GM10266 (cell line): ENCODE results near the gene USP34.

ENCODE experiments used
- DNase-seq: peaks from one replicate; pipeline ENCODE4 v3.0.0; 2012; ENCODE audit errors: extremely low spot score
- CTCF ChIP-seq: IDR thresholded peaks from 2 replicates; pipeline ENCODE4 v1.5.1; 2012; ENCODE audit warnings: mild to moderate bottlenecking, low read depth; ENCODE audit not compliant: control insufficient read depth, insufficient read depth; ENCODE audit errors: missing control alignments

USP34 gene

DNA sequence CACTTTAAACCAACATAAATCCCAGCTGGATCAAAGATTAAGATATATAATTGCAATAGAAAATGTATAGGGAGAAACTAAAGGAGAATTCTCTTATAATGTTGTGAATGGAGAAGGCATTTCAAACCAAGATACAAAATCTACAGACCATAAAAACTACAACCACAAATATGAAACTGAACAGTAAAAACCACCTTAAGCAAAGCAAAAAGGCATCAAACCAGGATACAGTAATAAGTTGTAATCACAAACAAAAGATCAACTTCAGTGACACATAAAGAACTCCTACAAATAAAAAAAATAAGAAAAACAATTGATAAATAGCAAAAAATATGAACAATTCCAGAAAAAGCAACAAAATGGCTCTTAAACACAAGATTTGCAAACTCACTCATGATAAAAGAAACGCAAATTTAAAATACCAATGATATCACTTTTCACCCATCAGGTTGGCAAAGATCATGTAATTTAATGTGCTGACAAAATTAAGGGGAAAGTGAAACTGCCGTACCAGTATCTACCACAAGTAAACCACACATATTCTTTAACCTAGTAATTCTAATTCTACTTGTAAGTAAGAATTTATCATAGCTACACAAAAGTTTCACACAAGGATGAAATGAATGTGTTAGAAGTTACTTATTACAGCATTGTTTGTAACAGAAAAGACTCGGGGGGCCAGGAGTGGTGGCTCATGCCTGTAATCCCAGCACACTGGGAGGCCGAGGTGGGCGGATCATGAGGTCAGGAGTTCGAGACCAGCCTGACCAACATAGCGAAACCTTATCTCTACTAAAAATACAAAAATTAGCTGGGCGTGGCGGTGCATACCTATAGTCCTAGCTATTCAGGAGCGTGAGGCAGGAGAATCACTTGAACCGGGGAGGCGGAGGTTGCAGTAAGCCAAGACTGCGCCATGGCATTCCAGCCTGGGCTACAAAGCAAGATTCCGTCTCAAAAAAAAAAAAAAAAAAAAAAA is 101.9 kb downstream of the USP34 start:
- TF ChIP-seq CTCF: no peak
- peak; percentile 8 for DNase-seq

GRCh38 chr2:61367177-61367576 is 103.7 kb downstream of the USP34 start:
- no peak for TF ChIP-seq CTCF
- no peak for DNase-seq

- DNase-seq: no peak
- TF ChIP-seq CTCF: no peak
These were observed 107.3 kb downstream of the USP34 start for GRCh38 chr2:61363580-61363979.

DNA sequence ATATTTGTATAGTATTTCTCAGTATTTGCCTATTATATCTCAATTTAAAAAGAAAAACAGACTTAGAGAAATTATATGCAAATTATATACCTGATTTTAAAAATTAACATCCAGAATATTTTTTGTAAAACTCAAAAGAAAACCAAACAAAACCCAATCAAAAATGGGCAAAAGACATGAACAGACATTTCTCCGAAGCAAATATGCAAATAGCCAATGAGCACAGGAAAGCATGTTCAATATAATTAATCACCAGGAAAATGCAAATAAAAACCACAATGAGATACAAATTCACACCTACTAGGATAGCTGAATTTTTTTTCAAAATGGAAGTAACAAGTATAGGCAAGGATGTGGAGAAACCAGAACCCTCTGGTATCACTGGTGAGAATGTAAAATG is 108.0 kb downstream of the USP34 start:
- no peak for DNase-seq
- TF ChIP-seq CTCF: no peak

GRCh38 chr2:61361068-61361467 is 109.8 kb downstream of the USP34 start:
- TF ChIP-seq CTCF: no peak

GRCh38 chr2:61359058-61359457 is 111.8 kb downstream of the USP34 start:
- no peak for DNase-seq
- TF ChIP-seq CTCF: no peak

More at GRCh38 chr2:61361068-61361467, 109.8 kb downstream of the USP34 start:
- no peak for DNase-seq

- DNase-seq: no peak
- TF ChIP-seq CTCF: no peak
These were observed 113.2 kb downstream of the USP34 start for GRCh38 chr2:61357681-61358080.
